Neural cell (in vitro differentiated cells): Measurements from ENCODE around the gene RIPK1. TPM values are rescaled to one million over a fixed set of nuclear protein-coding genes. Genes with fewer than 3 reads are reported as not detected.

Source experiments
- H2AFZ ChIP-seq: fragments of 200-600, 300-800 bp; sonication (generic), shearing (Covaris generic); 2 replicates; pipeline ENCODE4 v1.6.0; 2014; ENCODE audit warnings: low read depth, mild to moderate bottlenecking, antibody characterized with exemption, low read length, moderate library complexity
- H3F3A ChIP-seq: fragments of 200-600 bp; shearing (Covaris generic); 2 replicates; pipeline ENCODE4 v1.6.1; 2016; ENCODE audit warnings: mild to moderate bottlenecking, moderate library complexity, mixed read lengths, antibody characterized with exemption, low read length; ENCODE audit not compliant: insufficient read depth, poor library complexity, severe bottlenecking
- H3K27ac ChIP-seq: fragments of 200-600, 300-800 bp; sonication (generic), shearing (Covaris generic); 2 replicates; pipeline ENCODE4 v1.5.1; 2014; ENCODE audit warnings: mild to moderate bottlenecking, low read length, moderate library complexity
- H3K27me3 ChIP-seq: fragments of 300-800, 200-600 bp; sonication (generic), shearing (Covaris generic); 2 replicates; pipeline ENCODE4 v1.6.0; 2014; ENCODE audit warnings: mild to moderate bottlenecking, low read depth, low read length, moderate library complexity; ENCODE audit not compliant: insufficient read depth
- H3K36me3 ChIP-seq: fragments of 300-800, 200-600 bp; sonication (generic), shearing (Covaris generic); 2 replicates; pipeline ENCODE4 v1.5.1; 2014; ENCODE audit warnings: mild to moderate bottlenecking, antibody characterized with exemption, low read length, moderate library complexity; ENCODE audit not compliant: insufficient read depth
- H3K4me2 ChIP-seq: fragments of 300-800, 200-600 bp; sonication (generic), shearing (Covaris generic); 2 replicates; pipeline ENCODE4 v1.6.0; 2014; ENCODE audit warnings: mild to moderate bottlenecking, low read length
- H3K4me3 ChIP-seq: fragments of 300-800, 200-600 bp; sonication (generic), shearing (Covaris generic); 2 replicates; pipeline ENCODE4 v1.5.1; 2014; ENCODE audit warnings: mild to moderate bottlenecking, low read length, moderate library complexity
- H3K79me2 ChIP-seq: fragments of 200-600 bp; shearing (Covaris generic); replicated peaks from 2 replicates; pipeline ENCODE4 v1.6.0; 2014; ENCODE audit warnings: mild to moderate bottlenecking, low read length, moderate library complexity; ENCODE audit not compliant: insufficient read depth
- H3K9ac ChIP-seq: fragments of 300-800, 200-600 bp; sonication (generic), shearing (Covaris generic); 2 replicates; pipeline ENCODE4 v1.6.1; 2016; ENCODE audit warnings: mild to moderate bottlenecking, low read length, mixed read lengths
- H3K9me2 ChIP-seq: fragments of 200-600 bp; shearing (Covaris generic); 2 replicates; pipeline ENCODE4 v1.6.1; 2016; ENCODE audit warnings: mild to moderate bottlenecking, low read length, mixed read lengths; ENCODE audit not compliant: insufficient read depth
- H3K9me3 ChIP-seq: fragments of 200-600, 300-800 bp; sonication (generic), shearing (Covaris generic); 2 replicates; pipeline ENCODE4 v1.6.1; 2016; ENCODE audit warnings: mild to moderate bottlenecking, mixed run types, low read length, moderate library complexity, mixed read lengths
- H4K20me1 ChIP-seq: fragments of 200-600 bp; shearing (Covaris generic); 2 replicates; pipeline ENCODE4 v1.6.1; 2016; ENCODE audit warnings: mild to moderate bottlenecking, mixed run types; ENCODE audit not compliant: insufficient read depth
- EP300 ChIP-seq: fragments of 450-650 bp; conservative IDR thresholded peaks from 2 replicates; pipeline ENCODE4 v1.6.1; 2014; ENCODE audit warnings: antibody characterized with exemption, mild to moderate bottlenecking, moderate library complexity; ENCODE audit not compliant: poor library complexity, severe bottlenecking
- EZH2 ChIP-seq: fragments of 200-600, 300-800 bp; shearing (Covaris generic), sonication (generic); IDR thresholded peaks from 2 replicates; pipeline ENCODE4 v1.6.1; 2014; ENCODE audit warnings: antibody characterized with exemption, low read length, borderline replicate concordance, mild to moderate bottlenecking; ENCODE audit not compliant: insufficient read depth, poor library complexity, severe bottlenecking
- MXI1 ChIP-seq: fragments of 450-650 bp; conservative IDR thresholded peaks from 2 replicates; pipeline ENCODE4 v1.6.1; 2014; ENCODE audit warnings: antibody characterized with exemption, mild to moderate bottlenecking; ENCODE audit not compliant: poor library complexity, severe bottlenecking
- POLR2AphosphoS5 ChIP-seq: IDR thresholded peaks from 2 replicates; pipeline ENCODE4 v1.6.1; 2012
- RAD21 ChIP-seq: fragments of 450-650 bp; conservative IDR thresholded peaks from 2 replicates; pipeline ENCODE4 v1.6.1; 2014; ENCODE audit warnings: antibody characterized with exemption, mild to moderate bottlenecking, moderate library complexity
- SMC3 ChIP-seq: fragments of 450-650 bp; conservative IDR thresholded peaks from 2 replicates; pipeline ENCODE4 v1.6.1; 2014; ENCODE audit warnings: antibody characterized with exemption, mild to moderate bottlenecking, moderate library complexity; ENCODE audit not compliant: poor library complexity
- TAF1 ChIP-seq: IDR thresholded peaks from 2 replicates; pipeline ENCODE4 v1.6.1; 2012; ENCODE audit warnings: low read depth
- polyA plus RNA-seq: library from polyadenylated mRNA; depleted of rRNA; stranded (reverse); fragments of >200 nt; gene quantifications from 2 replicates; pipeline ENCODE4 v1.2.3, GENCODE V29; 2014
- TF ChIP-seq, protein P1 (sequence below): fragments of 450-650 bp; IDR thresholded peaks from 2 replicates; pipeline ENCODE4 v1.5.1; 2014; ENCODE audit warnings: antibody characterized with exemption, mild to moderate bottlenecking, moderate library complexity; ENCODE audit not compliant: poor library complexity, severe bottlenecking
- TF ChIP-seq, protein P2 (sequence below): IDR thresholded peaks from 2 replicates; pipeline ENCODE4 v1.6.1; 2012; ENCODE audit warnings: borderline replicate concordance

The RIPK1 gene
- polyA plus RNA-seq, 1 donor from 2014 or later = 8.5 TPM

DNA sequence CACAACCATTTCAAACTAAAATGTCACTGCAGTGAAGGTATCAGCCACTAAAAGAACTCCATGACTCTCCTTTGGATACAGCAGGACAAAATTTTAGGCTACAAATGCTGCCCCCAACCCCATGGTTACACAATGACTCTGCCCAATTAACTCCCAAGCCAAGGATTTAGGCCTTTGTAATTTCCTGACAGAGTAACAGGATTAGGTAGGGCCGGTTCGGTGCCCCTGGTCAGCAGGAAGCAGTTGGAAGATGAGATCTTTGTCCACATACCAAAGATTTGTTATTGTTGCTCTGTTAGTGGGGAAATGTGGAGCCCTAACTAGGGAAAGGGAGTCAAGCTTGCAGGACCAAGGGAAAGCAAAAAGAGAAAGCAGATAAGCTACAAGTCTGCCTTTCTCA is 26.7 kb upstream of the RIPK1 start:
- H3K9me2 ChIP-seq = no peaks in the 10 kb centered on the region
- no peaks in the 10 kb centered on the region for H3K27me3 ChIP-seq
- no peaks in the 10 kb centered on the region for H3K36me3 ChIP-seq
- no peaks in the 10 kb centered on the region for H3F3A ChIP-seq
- no peaks in the 10 kb centered on the region for H3K79me2 ChIP-seq
- H3K9me3 ChIP-seq = no peaks in the 10 kb centered on the region
- TF ChIP-seq EZH2 (no peak), TAF1 (no peak), EP300 (no peak), MXI1 (no peak), RAD21 (no peak), SMC3 (no peak), POLR2AphosphoS5 (no peak)
- TF ChIP-seq, protein P1, sequence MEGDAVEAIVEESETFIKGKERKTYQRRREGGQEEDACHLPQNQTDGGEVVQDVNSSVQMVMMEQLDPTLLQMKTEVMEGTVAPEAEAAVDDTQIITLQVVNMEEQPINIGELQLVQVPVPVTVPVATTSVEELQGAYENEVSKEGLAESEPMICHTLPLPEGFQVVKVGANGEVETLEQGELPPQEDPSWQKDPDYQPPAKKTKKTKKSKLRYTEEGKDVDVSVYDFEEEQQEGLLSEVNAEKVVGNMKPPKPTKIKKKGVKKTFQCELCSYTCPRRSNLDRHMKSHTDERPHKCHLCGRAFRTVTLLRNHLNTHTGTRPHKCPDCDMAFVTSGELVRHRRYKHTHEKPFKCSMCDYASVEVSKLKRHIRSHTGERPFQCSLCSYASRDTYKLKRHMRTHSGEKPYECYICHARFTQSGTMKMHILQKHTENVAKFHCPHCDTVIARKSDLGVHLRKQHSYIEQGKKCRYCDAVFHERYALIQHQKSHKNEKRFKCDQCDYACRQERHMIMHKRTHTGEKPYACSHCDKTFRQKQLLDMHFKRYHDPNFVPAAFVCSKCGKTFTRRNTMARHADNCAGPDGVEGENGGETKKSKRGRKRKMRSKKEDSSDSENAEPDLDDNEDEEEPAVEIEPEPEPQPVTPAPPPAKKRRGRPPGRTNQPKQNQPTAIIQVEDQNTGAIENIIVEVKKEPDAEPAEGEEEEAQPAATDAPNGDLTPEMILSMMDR = no peak
- TF ChIP-seq, protein P2, sequence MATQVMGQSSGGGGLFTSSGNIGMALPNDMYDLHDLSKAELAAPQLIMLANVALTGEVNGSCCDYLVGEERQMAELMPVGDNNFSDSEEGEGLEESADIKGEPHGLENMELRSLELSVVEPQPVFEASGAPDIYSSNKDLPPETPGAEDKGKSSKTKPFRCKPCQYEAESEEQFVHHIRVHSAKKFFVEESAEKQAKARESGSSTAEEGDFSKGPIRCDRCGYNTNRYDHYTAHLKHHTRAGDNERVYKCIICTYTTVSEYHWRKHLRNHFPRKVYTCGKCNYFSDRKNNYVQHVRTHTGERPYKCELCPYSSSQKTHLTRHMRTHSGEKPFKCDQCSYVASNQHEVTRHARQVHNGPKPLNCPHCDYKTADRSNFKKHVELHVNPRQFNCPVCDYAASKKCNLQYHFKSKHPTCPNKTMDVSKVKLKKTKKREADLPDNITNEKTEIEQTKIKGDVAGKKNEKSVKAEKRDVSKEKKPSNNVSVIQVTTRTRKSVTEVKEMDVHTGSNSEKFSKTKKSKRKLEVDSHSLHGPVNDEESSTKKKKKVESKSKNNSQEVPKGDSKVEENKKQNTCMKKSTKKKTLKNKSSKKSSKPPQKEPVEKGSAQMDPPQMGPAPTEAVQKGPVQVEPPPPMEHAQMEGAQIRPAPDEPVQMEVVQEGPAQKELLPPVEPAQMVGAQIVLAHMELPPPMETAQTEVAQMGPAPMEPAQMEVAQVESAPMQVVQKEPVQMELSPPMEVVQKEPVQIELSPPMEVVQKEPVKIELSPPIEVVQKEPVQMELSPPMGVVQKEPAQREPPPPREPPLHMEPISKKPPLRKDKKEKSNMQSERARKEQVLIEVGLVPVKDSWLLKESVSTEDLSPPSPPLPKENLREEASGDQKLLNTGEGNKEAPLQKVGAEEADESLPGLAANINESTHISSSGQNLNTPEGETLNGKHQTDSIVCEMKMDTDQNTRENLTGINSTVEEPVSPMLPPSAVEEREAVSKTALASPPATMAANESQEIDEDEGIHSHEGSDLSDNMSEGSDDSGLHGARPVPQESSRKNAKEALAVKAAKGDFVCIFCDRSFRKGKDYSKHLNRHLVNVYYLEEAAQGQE = no peak
- H3K4me2 ChIP-seq = no peak overlapping the region
- H3K27ac ChIP-seq = no peak overlapping the region
- no peak overlapping the region for H3K4me3 ChIP-seq
- H4K20me1 ChIP-seq = no peaks in the 10 kb centered on the region
- no peak overlapping the region for H3K9ac ChIP-seq
- H2AFZ ChIP-seq = no peak overlapping the region

DNA sequence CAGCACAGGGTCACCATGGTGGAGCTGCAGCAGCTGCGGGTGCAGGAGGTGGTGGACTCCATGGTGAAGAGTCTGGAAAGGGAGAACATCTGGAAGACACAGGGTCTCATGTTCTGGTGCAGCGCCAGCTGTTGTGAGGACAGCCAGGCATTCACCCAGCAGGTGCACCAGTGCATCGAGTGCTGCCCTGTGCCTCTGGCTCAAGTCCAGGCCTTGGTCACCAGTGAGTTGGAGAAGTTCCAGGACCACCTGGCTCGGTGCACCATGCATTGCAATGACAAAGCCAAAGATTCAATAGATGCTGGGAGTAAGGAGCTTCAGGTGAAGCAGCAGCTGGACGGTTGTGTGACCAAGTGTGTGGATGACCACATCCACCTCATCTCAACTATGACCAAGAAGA is 22.9 kb upstream of the RIPK1 start:
- no peak overlapping the region for H3K4me3 ChIP-seq
- H3K9me2 ChIP-seq = no peaks in the 10 kb centered on the region
- H3K4me2 ChIP-seq = no peak overlapping the region
- H3K27ac ChIP-seq = no peak overlapping the region
- no peak overlapping the region for H3K9ac ChIP-seq
- H3K79me2 ChIP-seq = no peaks in the 10 kb centered on the region
- no peak overlapping the region for H2AFZ ChIP-seq
- no peaks in the 10 kb centered on the region for H3K27me3 ChIP-seq
- H3F3A ChIP-seq = no peaks in the 10 kb centered on the region
- no peaks in the 10 kb centered on the region for H4K20me1 ChIP-seq
- no peaks in the 10 kb centered on the region for H3K9me3 ChIP-seq
- no peaks in the 10 kb centered on the region for H3K36me3 ChIP-seq
- TF ChIP-seq EP300 (no peak), SMC3 (no peak), MXI1 (no peak), TAF1 (no peak), RAD21 (no peak)
